ENCODE data around the gene PRRC2C. TPM values are rescaled to one million over a fixed set of nuclear protein-coding genes. Genes with fewer than 3 reads are reported as not detected.
A peak's percentile ranks its signal among the peaks of the same experiment; 100 is the strongest.

The PRRC2C gene
- total RNA-seq, 8 experiments from 2014 or later = 58.2 to 146 (median 85.5) TPM

GRCh38 chr1:171635661-171636060 lies 150.3 kb downstream of the PRRC2C start:
- Histone ChIP-seq H3K27ac (no peak overlapping the region), H3K4me3 (no peak overlapping the region), H3K4me1 (replicated peaks in 1 of 2) (no peaks in the 10 kb centered on the region)
- 0 to 100% (median 88%) methylated on average over 1 to 2 of the region's 2 CpGs; no CpG with 5 or more reads in 3 of the 10 experiments for WGBS, 10 experiments
- in situ Hi-C loops (cut with MboI; ENCODE audit: low pct_unique_long_range_greater_than_20kb in 2 of 9, low sequenced_read_pairs in 9 of 9, unreplicated experiment in 9 of 9) = loop anchor here in 2 of 9 experiments (25.0 kb wide), 1 partner anchor 352 kb away; no protein-coding TSS in a partner anchor
- no peak for ATAC-seq (replicated peaks in 6 of 8)

- no peaks in the 10 kb centered on the region for H3K4me1 ChIP-seq (replicated peaks in 1 of 2)
- H3K4me3 ChIP-seq = no peak overlapping the region
- in situ Hi-C loops (cut with MboI; ENCODE audit: low pct_unique_long_range_greater_than_20kb in 2 of 9, low sequenced_read_pairs in 9 of 9, unreplicated experiment in 9 of 9) = loop anchor here in 2 of 9 experiments (25.0 kb wide), 1 partner anchor 351 kb away; no protein-coding TSS in a partner anchor
- ATAC-seq (replicated peaks in 6 of 8) = no peak
- no peak overlapping the region for H3K27ac ChIP-seq
- 60 to 80% (median 78%) methylated on average over 1 to 11 of the region's 11 CpGs; no CpG with 5 or more reads in 5 of the 10 experiments for WGBS, 10 experiments
These were observed 150.8 kb downstream of the PRRC2C start for GRCh38 chr1:171636141-171636540.

- in situ Hi-C loops (cut with MboI; ENCODE audit: low pct_unique_long_range_greater_than_20kb in 2 of 9, low sequenced_read_pairs in 9 of 9, unreplicated experiment in 9 of 9) = loop anchor here in 2 of 9 experiments (25.0 kb wide), 1 partner anchor 349 kb away; no protein-coding TSS in a partner anchor
- peak in 1 of 8 experiments; percentile 48 for ATAC-seq (replicated peaks in 6 of 8)
- 17 to 100% (median 50%) methylated on average over 1 to 4 of the region's 4 CpGs; no CpG with 5 or more reads in 3 of the 10 experiments for WGBS, 10 experiments
- H3K4me1 ChIP-seq (replicated peaks in 1 of 2) = no peaks in the 10 kb centered on the region
- H3K4me3 ChIP-seq = no peak overlapping the region
- H3K27ac ChIP-seq = no peak overlapping the region
These were observed 152.7 kb downstream of the PRRC2C start for GRCh38 chr1:171637928-171638576.

GRCh38 chr1:171640225-171640624 lies 154.9 kb downstream of the PRRC2C start:
- WGBS, 10 experiments = 100% methylated on average over 1 of the region's 1 CpG; no CpG with 5 or more reads in 8 of the 10 experiments
- ATAC-seq (replicated peaks in 6 of 8) = no peak
- no peak overlapping the region for H3K27ac ChIP-seq
- no peaks in the 10 kb centered on the region for H3K4me1 ChIP-seq (replicated peaks in 1 of 2)
- no peak overlapping the region for H3K4me3 ChIP-seq
- in situ Hi-C loops (cut with MboI; ENCODE audit: low pct_unique_long_range_greater_than_20kb in 2 of 9, low sequenced_read_pairs in 9 of 9, unreplicated experiment in 9 of 9) = loop anchor here in 2 of 9 experiments (25.0 kb wide), 1 partner anchor 347 kb away; no protein-coding TSS in a partner anchor

GRCh38 chr1:171641076-171641864 lies 155.9 kb downstream of the PRRC2C start:
- Histone ChIP-seq H3K27ac (no peak overlapping the region), H3K4me1 (replicated peaks in 1 of 2) (no peaks in the 10 kb centered on the region), H3K4me3 (no peak overlapping the region)
- ATAC-seq (replicated peaks in 6 of 8) = no peak
- in situ Hi-C loops (cut with MboI; ENCODE audit: low pct_unique_long_range_greater_than_20kb in 2 of 9, low sequenced_read_pairs in 9 of 9, unreplicated experiment in 9 of 9) = loop anchor here in 2 of 9 experiments (25.0 kb wide), 1 partner anchor 346 kb away; no protein-coding TSS in a partner anchor
- 17 to 60% (median 53%) methylated on average over 1 to 9 of the region's 10 CpGs; no CpG with 5 or more reads in 1 of the 10 experiments for WGBS, 10 experiments

- no peak overlapping the region for H3K27ac ChIP-seq
- ATAC-seq (replicated peaks in 6 of 8) = no peak
- 46 to 100% (median 89%) methylated on average over 2 to 4 of the region's 4 CpGs; no CpG with 5 or more reads in 4 of the 10 experiments for WGBS, 10 experiments
- no peak overlapping the region for H3K4me3 ChIP-seq
- in situ Hi-C loops (cut with MboI; ENCODE audit: low pct_unique_long_range_greater_than_20kb in 2 of 9, low sequenced_read_pairs in 9 of 9, unreplicated experiment in 9 of 9) = loop anchor here in 2 of 9 experiments (25.0 kb wide), 1 partner anchor 345 kb away; no protein-coding TSS in a partner anchor
- H3K4me1 ChIP-seq (replicated peaks in 1 of 2) = no peaks in the 10 kb centered on the region
These were observed 156.9 kb downstream of the PRRC2C start for GRCh38 chr1:171642197-171642596.

Other genes with a start within 250 kb of the PRRC2C start
- gene FMO1, start 237.0 kb upstream of the PRRC2C start, total RNA-seq = 1 to 10 TPM in 1 of 8 experiments, under 1 TPM in 3, not detected in 4; 0.08 to 1.3 (median 0.37) TPM
- gene FMO4, start 171.3 kb upstream of the PRRC2C start, total RNA-seq = 10 to 100 TPM in 1 of 8 experiments, 1 to 10 TPM in 3, under 1 TPM in 4; 0.05 to 11.2 (median 1.4) TPM
- under 1 TPM in 5 of 8 experiments, not detected in 3; 0.17 to 0.61 (median 0.25) TPM for gene MYOCOS, start 136.7 kb downstream of the PRRC2C start, total RNA-seq
- under 1 TPM in 2 of 8 experiments, not detected in 6; 0.41 to 0.43 TPM for gene MYOC, start 167.2 kb downstream of the PRRC2C start, total RNA-seq

Data from motor neuron (in vitro differentiated cells).